DND-41 (cell line): ENCODE measurements around the gene RASSF7.

ENCODE experiments used
- ATAC-seq: fragments of 200-7000 bp; cut with Tn5 transposase; 3 replicates; pipeline ENCODE4 v1.9.1; 2021; ENCODE audit warnings: low read depth; ENCODE audit not compliant: insufficient read depth
- DNase-seq: peaks from one replicate; pipeline ENCODE4 v3.0.0-alpha.2; 2020
- H2AFZ ChIP-seq: 2 replicates; pipeline ENCODE4 v1.6.0; 2012; ENCODE audit warnings: low read depth, low read length
- H3K27ac ChIP-seq: 2 replicates; pipeline ENCODE4 v1.5.1; 2012; ENCODE audit warnings: low read length, inconsistent platforms
- H3K27me3 ChIP-seq: fragments of 200-600 bp; sonication (generic); 2 replicates; pipeline ENCODE4 v1.6.0; 2012; ENCODE audit warnings: low read length, mild to moderate bottlenecking, inconsistent platforms; ENCODE audit not compliant: insufficient read depth, poor library complexity
- H3K36me3 ChIP-seq: 2 replicates; pipeline ENCODE4 v1.5.1; 2012; ENCODE audit warnings: low read length, inconsistent platforms; ENCODE audit not compliant: insufficient read depth
- H3K4me1 ChIP-seq: 2 replicates; pipeline ENCODE4 v1.5.1; 2012; ENCODE audit warnings: mild to moderate bottlenecking, low read length; ENCODE audit not compliant: insufficient read depth
- H3K4me2 ChIP-seq: 2 replicates; pipeline ENCODE4 v1.6.0; 2012; ENCODE audit warnings: mild to moderate bottlenecking, moderate library complexity, low read length, inconsistent platforms; ENCODE audit not compliant: insufficient read depth
- H3K4me3 ChIP-seq, 2 experiments: fragments of 200-600 bp in 1 of 2; shearing (Covaris generic) in 1 of 2; 2 replicates each; pipeline ENCODE4 v1.5.1; 2012 to 2016; ENCODE audit warnings: inconsistent platforms in 2 of 2, low read length in 2 of 2, mild to moderate bottlenecking in 2 of 2, low read depth in 1 of 2, moderate library complexity in 1 of 2
- H3K79me2 ChIP-seq: 2 replicates; pipeline ENCODE4 v1.6.0; 2012; ENCODE audit warnings: low read length, inconsistent platforms; ENCODE audit not compliant: insufficient read depth
- H3K9ac ChIP-seq: 2 replicates; pipeline ENCODE4 v1.6.0; 2012; ENCODE audit warnings: low read depth, mild to moderate bottlenecking, inconsistent platforms, low read length, moderate library complexity
- H3K9me3 ChIP-seq: 2 replicates; pipeline ENCODE4 v1.5.1; 2012; ENCODE audit warnings: low read length, moderate library complexity, mild to moderate bottlenecking, inconsistent platforms; ENCODE audit not compliant: insufficient read depth, severe bottlenecking
- H4K20me1 ChIP-seq: 2 replicates; pipeline ENCODE4 v1.6.0; 2012; ENCODE audit warnings: low read length; ENCODE audit not compliant: insufficient read depth
- EZH2 ChIP-seq: IDR thresholded peaks from 3 replicates; pipeline ENCODE4 v1.6.1; 2012; ENCODE audit warnings: borderline replicate concordance, low read depth, mild to moderate bottlenecking, moderate library complexity, low read length, inconsistent platforms; ENCODE audit not compliant: severe bottlenecking
- TF ChIP-seq, protein P1 (sequence below): IDR thresholded peaks from 2 replicates; pipeline ENCODE4 v1.5.1; 2012; ENCODE audit warnings: borderline replicate concordance, low read length, moderate library complexity, mild to moderate bottlenecking; ENCODE audit not compliant: poor library complexity, severe bottlenecking; ENCODE audit errors: extremely low read depth

RASSF7 gene

GRCh38 chr11:576811-577610, 16.2 kb downstream of the RASSF7 start:
- TF ChIP-seq, protein P1, sequence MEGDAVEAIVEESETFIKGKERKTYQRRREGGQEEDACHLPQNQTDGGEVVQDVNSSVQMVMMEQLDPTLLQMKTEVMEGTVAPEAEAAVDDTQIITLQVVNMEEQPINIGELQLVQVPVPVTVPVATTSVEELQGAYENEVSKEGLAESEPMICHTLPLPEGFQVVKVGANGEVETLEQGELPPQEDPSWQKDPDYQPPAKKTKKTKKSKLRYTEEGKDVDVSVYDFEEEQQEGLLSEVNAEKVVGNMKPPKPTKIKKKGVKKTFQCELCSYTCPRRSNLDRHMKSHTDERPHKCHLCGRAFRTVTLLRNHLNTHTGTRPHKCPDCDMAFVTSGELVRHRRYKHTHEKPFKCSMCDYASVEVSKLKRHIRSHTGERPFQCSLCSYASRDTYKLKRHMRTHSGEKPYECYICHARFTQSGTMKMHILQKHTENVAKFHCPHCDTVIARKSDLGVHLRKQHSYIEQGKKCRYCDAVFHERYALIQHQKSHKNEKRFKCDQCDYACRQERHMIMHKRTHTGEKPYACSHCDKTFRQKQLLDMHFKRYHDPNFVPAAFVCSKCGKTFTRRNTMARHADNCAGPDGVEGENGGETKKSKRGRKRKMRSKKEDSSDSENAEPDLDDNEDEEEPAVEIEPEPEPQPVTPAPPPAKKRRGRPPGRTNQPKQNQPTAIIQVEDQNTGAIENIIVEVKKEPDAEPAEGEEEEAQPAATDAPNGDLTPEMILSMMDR = no peak
- TF ChIP-seq EZH2 = no peak
- peaks cover 50% of the 10 kb centered on the region for H4K20me1 ChIP-seq
- ATAC-seq = no peak
- H2AFZ ChIP-seq = no peak overlapping the region
- H3K9me3 ChIP-seq = no peaks in the 10 kb centered on the region
- no peak for DNase-seq
- peaks cover 45% of the 10 kb centered on the region for H3K36me3 ChIP-seq
- H3K4me2 ChIP-seq = peak overlapping the region; percentile 95
- peaks cover 56% of the 10 kb centered on the region for H3K79me2 ChIP-seq
- H3K4me3 ChIP-seq = peak overlapping the region; percentile 82 to 85
- peak overlapping the region; percentile 78 for H3K9ac ChIP-seq
- peak overlapping the region; percentile 61 for H3K27ac ChIP-seq
- H3K4me1 ChIP-seq = peaks cover 43% of the 10 kb centered on the region
- H3K27me3 ChIP-seq = no peaks in the 10 kb centered on the region

DNA sequence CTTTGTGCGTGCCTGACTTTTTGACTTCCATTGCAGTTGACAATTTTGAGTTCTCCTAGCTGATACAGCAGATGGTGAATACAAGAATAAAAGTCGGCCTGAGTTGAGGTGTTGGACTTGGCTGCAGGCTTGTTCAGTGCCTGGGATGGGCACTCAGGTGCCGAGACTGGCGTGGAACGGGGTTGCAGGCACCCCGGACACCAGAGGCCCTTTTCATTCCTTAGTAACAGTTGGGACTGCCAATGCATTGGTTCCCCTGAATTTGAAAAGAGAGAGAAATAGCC, 16.8 kb downstream of the RASSF7 start:
- Histone ChIP-seq H3K36me3 (peaks cover 49% of the 10 kb centered on the region), H3K4me2 (peak overlapping the region; percentile 95), H3K27ac (peak overlapping the region; percentile 61), H3K4me3 (peak overlapping the region; percentile 82 to 85), H3K79me2 (peaks cover 59% of the 10 kb centered on the region), H3K9me3 (no peaks in the 10 kb centered on the region), H3K9ac (peak overlapping the region; percentile 78), H2AFZ (no peak overlapping the region), H3K4me1 (peaks cover 43% of the 10 kb centered on the region), H4K20me1 (peaks cover 53% of the 10 kb centered on the region), H3K27me3 (no peaks in the 10 kb centered on the region)
- TF ChIP-seq EZH2 = no peak
- TF ChIP-seq, protein P1 = no peak
- DNase-seq (no peak), ATAC-seq (no peak)

- Histone ChIP-seq H3K27ac (no peak overlapping the region), H3K27me3 (no peaks in the 10 kb centered on the region), H2AFZ (no peak overlapping the region), H3K9ac (peak overlapping the region; percentile 78), H3K36me3 (peaks cover 53% of the 10 kb centered on the region), H3K4me1 (peaks cover 43% of the 10 kb centered on the region), H3K4me3 (peak overlapping the region; percentile 82 to 85; a peak in 3 of 4 replicates), H3K4me2 (peak overlapping the region; percentile 95), H3K9me3 (no peaks in the 10 kb centered on the region), H4K20me1 (peaks cover 58% of the 10 kb centered on the region), H3K79me2 (peaks cover 68% of the 10 kb centered on the region)
- no peak for ATAC-seq
- DNase-seq = no peak
- TF ChIP-seq, protein P1 = no peak
- TF ChIP-seq EZH2 = no peak
Observed at GRCh38 chr11:578276-579035, 17.7 kb downstream of the RASSF7 start.
